ENCODE data around the gene TEAD1. TPM values are rescaled to one million over a fixed set of nuclear protein-coding genes. Genes with fewer than 3 reads are reported as not detected.

The TEAD1 gene
- total and polyA plus RNA-seq, 9 of the 15 experiments (the other 6 are each of a cell fraction or from before 2014, with no cell fraction given), result 1.7 to 17.7 (median 10.8) TPM

- TF ChIP-seq, protein P1, sequence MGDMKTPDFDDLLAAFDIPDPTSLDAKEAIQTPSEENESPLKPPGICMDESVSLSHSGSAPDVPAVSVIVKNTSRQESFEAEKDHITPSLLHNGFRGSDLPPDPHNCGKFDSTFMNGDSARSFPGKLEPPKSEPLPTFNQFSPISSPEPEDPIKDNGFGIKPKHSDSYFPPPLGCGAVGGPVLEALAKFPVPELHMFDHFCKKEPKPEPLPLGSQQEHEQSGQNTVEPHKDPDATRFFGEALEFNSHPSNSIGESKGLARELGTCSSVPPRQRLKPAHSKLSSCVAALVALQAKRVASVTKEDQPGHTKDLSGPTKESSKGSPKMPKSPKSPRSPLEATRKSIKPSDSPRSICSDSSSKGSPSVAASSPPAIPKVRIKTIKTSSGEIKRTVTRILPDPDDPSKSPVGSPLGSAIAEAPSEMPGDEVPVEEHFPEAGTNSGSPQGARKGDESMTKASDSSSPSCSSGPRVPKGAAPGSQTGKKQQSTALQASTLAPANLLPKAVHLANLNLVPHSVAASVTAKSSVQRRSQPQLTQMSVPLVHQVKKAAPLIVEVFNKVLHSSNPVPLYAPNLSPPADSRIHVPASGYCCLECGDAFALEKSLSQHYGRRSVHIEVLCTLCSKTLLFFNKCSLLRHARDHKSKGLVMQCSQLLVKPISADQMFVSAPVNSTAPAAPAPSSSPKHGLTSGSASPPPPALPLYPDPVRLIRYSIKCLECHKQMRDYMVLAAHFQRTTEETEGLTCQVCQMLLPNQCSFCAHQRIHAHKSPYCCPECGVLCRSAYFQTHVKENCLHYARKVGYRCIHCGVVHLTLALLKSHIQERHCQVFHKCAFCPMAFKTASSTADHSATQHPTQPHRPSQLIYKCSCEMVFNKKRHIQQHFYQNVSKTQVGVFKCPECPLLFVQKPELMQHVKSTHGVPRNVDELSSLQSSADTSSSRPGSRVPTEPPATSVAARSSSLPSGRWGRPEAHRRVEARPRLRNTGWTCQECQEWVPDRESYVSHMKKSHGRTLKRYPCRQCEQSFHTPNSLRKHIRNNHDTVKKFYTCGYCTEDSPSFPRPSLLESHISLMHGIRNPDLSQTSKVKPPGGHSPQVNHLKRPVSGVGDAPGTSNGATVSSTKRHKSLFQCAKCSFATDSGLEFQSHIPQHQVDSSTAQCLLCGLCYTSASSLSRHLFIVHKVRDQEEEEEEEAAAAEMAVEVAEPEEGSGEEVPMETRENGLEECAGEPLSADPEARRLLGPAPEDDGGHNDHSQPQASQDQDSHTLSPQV (IDR thresholded peaks at IDR 0.05), result 0 out of 2 replicates have a peak, but pooled peaks have one; percentile 21
- no peak for TF ChIP-seq TSC22D4 (tag; IDR thresholded peaks at IDR 0.05)
- TF ChIP-seq MED1 (CRISPR knock-in tag; IDR thresholded peaks at IDR 0.05; ENCODE audit: borderline replicate concordance), result no peak
- no peak for TF ChIP-seq SIN3B (IDR thresholded peaks at IDR 0.05; ENCODE audit: low read depth)
- TF ChIP-seq ELK1 (CRISPR knock-in tag; IDR thresholded peaks at IDR 0.05), result no peak
- TF ChIP-seq CHD1 (IDR thresholded peaks at IDR 0.05; ENCODE audit: low read length), result no peak
- TF ChIP-seq PATZ1 (CRISPR knock-in tag; IDR thresholded peaks at IDR 0.05; ENCODE audit: borderline replicate concordance), result no peak
- TF ChIP-seq HDGF (IDR thresholded peaks at IDR 0.05), result no peak
- TF ChIP-seq KDM5B (IDR thresholded peaks at IDR 0.05; ENCODE audit: insufficient replicate concordance, low read depth, low read length), result no peak
- TF ChIP-seq SIRT6 (IDR thresholded peaks at IDR 0.05; ENCODE audit: low read depth, low read length), result no peak
- no peak for TF ChIP-seq PTBP1 (IDR thresholded peaks at IDR 0.05; ENCODE audit: low read depth, low read length)
- TF ChIP-seq ADNP (tag; IDR thresholded peaks at IDR 0.05), result no peak
- no peak for TF ChIP-seq HLTF (IDR thresholded peaks at IDR 0.05)
- no peak for TF ChIP-seq RFX7 (CRISPR knock-in tag; IDR thresholded peaks at IDR 0.05)
- TF ChIP-seq PCBP1 (IDR thresholded peaks at IDR 0.05; ENCODE audit: low read depth, low read length, poor library complexity, severe bottlenecking), result no peak
- no peak for TF ChIP-seq ZC3H8 (IDR thresholded peaks at IDR 0.05)
- TF ChIP-seq ARNT (IDR thresholded peaks at IDR 0.05), result no peak
- peak; percentile 71 for TF ChIP-seq NFE2 (IDR thresholded peaks at IDR 0.05; ENCODE audit: low read depth)
- TF ChIP-seq ZEB2 (IDR thresholded peaks at IDR 0.05), result no peak
- TF ChIP-seq HNRNPL (IDR thresholded peaks at IDR 0.05; ENCODE audit: low read depth, low read length), result no peak
- TF ChIP-seq LCOR (CRISPR knock-in tag; IDR thresholded peaks at IDR 0.05), result no peak
- no peak for TF ChIP-seq ZNF124 (CRISPR knock-in tag; IDR thresholded peaks at IDR 0.05)
- TF ChIP-seq ZNF347 (CRISPR knock-in tag; IDR thresholded peaks at IDR 0.05; ENCODE audit: low read depth), result no peak
Observed at GRCh38 chr11:12862696-12863469, 188.7 kb downstream of the TEAD1 start (continued).
